AG09309 (cell line): ENCODE measurements around the gene TBC1D19.

Source experiments
- DNase-seq: peaks from one replicate; pipeline ENCODE4 v3.0.0-alpha.2; 2010; ENCODE audit warnings: low read depth
- H3K4me3 ChIP-seq: 2 replicates; pipeline ENCODE4 v1.5.1; 2011; ENCODE audit warnings: mild to moderate bottlenecking, low read depth, low read length, moderate library complexity; ENCODE audit not compliant: control insufficient read depth
- CTCF ChIP-seq: IDR thresholded peaks from 2 replicates; pipeline ENCODE4 v1.5.1; 2011; ENCODE audit warnings: mild to moderate bottlenecking, low read depth, low read length, inconsistent platforms; ENCODE audit not compliant: insufficient read depth, control insufficient read depth; ENCODE audit errors: missing control alignments

The TBC1D19 gene

GRCh38 chr4:26736621-26737020, 152.7 kb downstream of the TBC1D19 start:
- no peak overlapping the region for H3K4me3 ChIP-seq
- no peak for DNase-seq
- TF ChIP-seq CTCF: no peak

GRCh38 chr4:26737385-26737784, 153.5 kb downstream of the TBC1D19 start:
- DNase-seq: no peak
- no peak for TF ChIP-seq CTCF
- no peak overlapping the region for H3K4me3 ChIP-seq

GRCh38 chr4:26741491-26741871, 157.6 kb downstream of the TBC1D19 start:
- no peak for TF ChIP-seq CTCF
- DNase-seq: no peak
- no peak overlapping the region for H3K4me3 ChIP-seq

- no peak for DNase-seq
- no peak for TF ChIP-seq CTCF
- H3K4me3 ChIP-seq: no peak overlapping the region
Measured at GRCh38 chr4:26746802-26747213, 162.9 kb downstream of the TBC1D19 start.

GRCh38 chr4:26748811-26749210, 164.9 kb downstream of the TBC1D19 start:
- no peak overlapping the region for H3K4me3 ChIP-seq
- TF ChIP-seq CTCF: no peak
- DNase-seq: no peak

GRCh38 chr4:26749867-26750266, 166.0 kb downstream of the TBC1D19 start:
- no peak for TF ChIP-seq CTCF
- no peak for DNase-seq
- H3K4me3 ChIP-seq: no peak overlapping the region

GRCh38 chr4:26751004-26751403, 167.1 kb downstream of the TBC1D19 start:
- TF ChIP-seq CTCF: no peak
- H3K4me3 ChIP-seq: no peak overlapping the region
- no peak for DNase-seq
